Bronchial epithelial cell (primary cell): ENCODE results near the gene SPG21. TPM values are rescaled to one million over a fixed set of nuclear protein-coding genes. Genes with fewer than 3 reads are reported as not detected.
"Not testable (repeated sequence)": the region's sequence is repeated elsewhere in the genome, so short reads cannot be mapped to it uniquely, and the experiment has no call there.

Experiments
- DNase-seq: peaks from one replicate; pipeline ENCODE4 v3.0.0-alpha.2; 2010; ENCODE audit warnings: low read depth
- FAIRE-seq: peaks from 2 replicates; lab custom pipeline; 2011; peaks lifted over from hg19 to GRCh38; lab: Jason Lieb, UNC
- H3K27me3 ChIP-seq: 2 replicates; pipeline ENCODE4 v1.5.1; 2011; ENCODE audit warnings: low read length; ENCODE audit not compliant: control insufficient read depth, insufficient read depth
- H3K36me3 ChIP-seq: 2 replicates; pipeline ENCODE4 v1.5.1; 2011; ENCODE audit warnings: low read length; ENCODE audit not compliant: control insufficient read depth, insufficient read depth
- H3K4me3 ChIP-seq: 2 replicates; pipeline ENCODE4 v1.5.1; 2011; ENCODE audit warnings: mild to moderate bottlenecking, low read depth, low read length, control low read depth
- total RNA-seq: library from RNA; depleted of rRNA; stranded (reverse); fragments of >200 nt; gene quantifications from 2 replicates; pipeline ENCODE4 v1.2.1, GENCODE V29; 2014
- TF ChIP-seq, protein P1 (sequence below): IDR thresholded peaks from 2 replicates; pipeline ENCODE4 v1.5.1; 2011; ENCODE audit warnings: mild to moderate bottlenecking, moderate library complexity, low read length, control low read depth, inconsistent platforms; ENCODE audit not compliant: insufficient read depth, severe bottlenecking

Gene SPG21
- total RNA-seq, 1 donor from 2014 or later, result 95.8 TPM

DNA sequence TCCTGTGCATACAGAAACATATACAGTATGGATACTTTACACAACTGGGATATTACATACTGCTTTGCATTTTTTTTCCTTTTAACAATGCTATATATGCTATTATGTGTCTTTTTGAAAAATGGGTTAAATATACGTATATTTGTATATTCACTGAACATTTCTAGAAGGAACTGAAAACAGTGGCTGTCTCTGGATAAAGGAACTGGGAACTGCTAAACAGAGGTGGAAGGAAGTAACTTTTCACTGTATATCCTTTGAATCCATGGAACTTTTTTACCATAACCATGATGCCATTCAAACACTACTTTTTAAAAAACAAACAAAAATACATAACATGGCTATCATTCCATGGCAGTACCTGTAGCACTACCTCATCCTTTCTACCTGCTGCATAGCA lies 37.9 kb upstream of the SPG21 start:
- no peak for DNase-seq
- TF ChIP-seq, protein P1, sequence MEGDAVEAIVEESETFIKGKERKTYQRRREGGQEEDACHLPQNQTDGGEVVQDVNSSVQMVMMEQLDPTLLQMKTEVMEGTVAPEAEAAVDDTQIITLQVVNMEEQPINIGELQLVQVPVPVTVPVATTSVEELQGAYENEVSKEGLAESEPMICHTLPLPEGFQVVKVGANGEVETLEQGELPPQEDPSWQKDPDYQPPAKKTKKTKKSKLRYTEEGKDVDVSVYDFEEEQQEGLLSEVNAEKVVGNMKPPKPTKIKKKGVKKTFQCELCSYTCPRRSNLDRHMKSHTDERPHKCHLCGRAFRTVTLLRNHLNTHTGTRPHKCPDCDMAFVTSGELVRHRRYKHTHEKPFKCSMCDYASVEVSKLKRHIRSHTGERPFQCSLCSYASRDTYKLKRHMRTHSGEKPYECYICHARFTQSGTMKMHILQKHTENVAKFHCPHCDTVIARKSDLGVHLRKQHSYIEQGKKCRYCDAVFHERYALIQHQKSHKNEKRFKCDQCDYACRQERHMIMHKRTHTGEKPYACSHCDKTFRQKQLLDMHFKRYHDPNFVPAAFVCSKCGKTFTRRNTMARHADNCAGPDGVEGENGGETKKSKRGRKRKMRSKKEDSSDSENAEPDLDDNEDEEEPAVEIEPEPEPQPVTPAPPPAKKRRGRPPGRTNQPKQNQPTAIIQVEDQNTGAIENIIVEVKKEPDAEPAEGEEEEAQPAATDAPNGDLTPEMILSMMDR, result no peak
- Histone ChIP-seq H3K27me3 (no peaks in the 10 kb centered on the region), H3K4me3 (no peak overlapping the region), H3K36me3 (peaks cover 1% of the 10 kb centered on the region)
- no peak for FAIRE-seq

DNA sequence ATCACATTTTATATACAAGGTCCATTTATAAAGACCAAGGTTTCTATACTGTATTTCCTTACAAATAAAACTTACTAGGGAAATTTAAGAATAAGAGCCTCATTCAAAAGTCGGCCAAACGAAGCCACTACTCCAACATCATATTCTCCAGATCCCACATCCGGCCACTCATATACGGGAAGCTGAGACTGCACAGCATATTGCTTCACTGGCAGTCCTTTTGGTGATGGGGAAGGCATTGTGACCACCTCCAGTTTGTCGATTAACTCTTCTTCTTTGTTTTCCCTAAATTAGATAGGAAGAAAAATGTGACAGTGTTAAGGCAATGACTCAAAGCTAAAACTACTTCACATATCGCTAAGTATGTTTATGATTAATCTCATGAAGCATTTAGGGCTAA lies 37.0 kb upstream of the SPG21 start:
- Histone ChIP-seq H3K27me3 (no peaks in the 10 kb centered on the region), H3K4me3 (no peak overlapping the region), H3K36me3 (peaks cover 1% of the 10 kb centered on the region)
- DNase-seq, result no peak
- no peak for FAIRE-seq
- TF ChIP-seq, protein P1, result no peak

DNA sequence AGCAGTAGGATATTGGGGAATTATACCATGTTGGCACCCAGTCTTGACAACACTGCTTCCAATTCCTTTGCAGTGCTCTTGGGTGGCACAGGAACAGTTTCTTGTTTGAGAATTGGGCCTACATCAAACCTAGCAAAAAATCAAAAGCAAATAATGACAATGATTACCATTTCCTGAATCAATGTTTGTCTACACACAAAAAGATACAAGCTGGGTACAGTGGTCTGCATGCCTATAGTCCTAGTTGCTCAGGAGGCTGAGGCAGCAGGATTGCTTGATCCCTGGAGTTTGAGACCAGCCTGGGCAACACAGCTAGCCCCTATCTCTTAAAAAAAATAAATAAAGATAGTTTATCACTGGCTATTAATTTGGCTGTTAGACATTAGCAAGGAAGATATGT lies 31.8 kb upstream of the SPG21 start:
- H3K4me3 ChIP-seq, result no peak overlapping the region
- no peaks in the 10 kb centered on the region for H3K27me3 ChIP-seq
- DNase-seq (no peak), FAIRE-seq (no peak)
- H3K36me3 ChIP-seq, result peaks cover 3% of the 10 kb centered on the region
- TF ChIP-seq, protein P1, result no peak

DNA sequence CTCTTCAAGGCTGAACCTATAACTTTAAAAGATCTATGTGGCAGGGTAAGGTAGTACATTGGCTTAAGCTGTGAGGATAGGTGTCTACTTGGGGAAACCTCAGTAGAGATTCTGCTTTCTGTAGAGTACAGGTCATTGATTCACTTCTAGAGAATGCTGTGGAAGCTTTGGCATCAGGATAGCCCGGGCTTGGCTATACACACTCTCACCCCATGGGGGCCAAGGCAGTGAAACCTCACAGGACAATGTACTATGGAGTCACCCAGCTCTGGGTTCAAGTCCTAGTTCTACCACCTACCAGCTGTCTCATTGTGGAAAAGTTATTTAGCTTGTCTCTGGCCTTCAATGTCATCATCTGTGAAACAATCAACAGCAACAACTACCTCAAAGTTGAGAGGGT lies 30.7 kb upstream of the SPG21 start:
- Histone ChIP-seq H3K36me3 (peaks cover 5% of the 10 kb centered on the region), H3K4me3 (no peak overlapping the region), H3K27me3 (no peaks in the 10 kb centered on the region)
- DNase-seq, result no peak
- TF ChIP-seq, protein P1, result no peak
- FAIRE-seq, result no peak

DNA sequence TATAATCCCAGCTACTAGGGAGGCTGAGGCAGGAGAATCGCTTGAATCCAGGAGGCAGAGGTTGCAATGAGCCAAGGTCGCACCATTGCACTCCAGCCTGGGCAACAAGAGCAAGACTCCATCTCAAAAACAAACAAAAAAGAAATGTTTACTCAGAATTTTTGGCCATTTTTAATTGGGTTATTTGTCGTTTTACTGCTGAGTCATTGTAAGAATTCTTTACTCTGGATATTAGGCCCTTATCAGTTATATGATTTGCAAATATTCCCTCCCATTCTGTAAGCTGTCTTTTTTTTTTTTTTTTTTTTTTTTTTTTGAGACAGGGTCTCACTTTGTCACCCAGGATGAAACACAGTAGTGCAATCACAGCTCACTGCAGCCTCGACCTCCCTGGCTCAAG lies 21.5 kb upstream of the SPG21 start:
- FAIRE-seq, H3K36me3 ChIP-seq, DNase-seq, H3K4me3 ChIP-seq, H3K27me3 ChIP-seq: not testable (repeated sequence)

DNA sequence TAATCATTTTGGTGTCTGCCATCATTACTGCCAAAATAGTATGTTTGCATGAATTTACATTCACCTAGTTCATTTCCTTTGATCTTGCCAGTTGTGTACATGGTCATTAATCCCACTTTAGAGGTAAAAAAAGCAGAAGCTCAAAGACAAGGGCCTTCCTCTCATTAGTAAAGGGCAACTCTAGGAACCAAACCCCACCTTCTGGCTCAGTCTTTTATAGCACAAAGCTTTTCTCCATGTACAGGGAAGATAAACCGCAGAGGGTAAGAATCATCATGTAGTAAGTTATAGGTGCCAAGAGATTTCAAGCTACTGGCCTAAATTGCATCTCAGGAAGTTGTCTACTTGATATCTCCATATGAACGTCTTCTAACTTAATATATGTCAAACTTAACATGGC lies 19.3 kb upstream of the SPG21 start:
- TF ChIP-seq, protein P1, result no peak
- no peak for DNase-seq
- Histone ChIP-seq H3K36me3 (peaks cover 5% of the 10 kb centered on the region), H3K4me3 (no peak overlapping the region), H3K27me3 (no peaks in the 10 kb centered on the region)
- FAIRE-seq, result no peak
